ACC112 (cell line): ENCODE data around the gene KRTCAP2.
A peak's percentile ranks its signal among the peaks of the same experiment; 100 is the strongest.

ENCODE experiments used
- H2AFZ ChIP-seq: fragments of 200-600 bp; sonication (generic); one replicate; pipeline ENCODE4 v1.6.0; 2017; ENCODE audit warnings: antibody characterized with exemption, low read length; ENCODE audit not compliant: unreplicated experiment
- H3K27ac ChIP-seq: fragments of 200-600 bp; sonication (generic); 2 replicates; pipeline ENCODE4 v1.5.1; 2014; ENCODE audit warnings: low read depth, mild to moderate bottlenecking, antibody characterized with exemption, low read length, moderate library complexity
- H3K27me3 ChIP-seq: fragments of 200-600 bp; sonication (generic); 2 replicates; pipeline ENCODE4 v1.6.1; 2014; ENCODE audit warnings: mild to moderate bottlenecking, antibody characterized with exemption, low read length, moderate library complexity, mixed read lengths; ENCODE audit not compliant: insufficient read depth
- H3K36me3 ChIP-seq: fragments of 200-600 bp; sonication (generic); 2 replicates; pipeline ENCODE4 v1.6.1; 2016; ENCODE audit warnings: mild to moderate bottlenecking, antibody characterized with exemption, low read length, moderate library complexity, mixed read lengths; ENCODE audit not compliant: insufficient read depth
- H3K4me1 ChIP-seq: fragments of 200-600 bp; sonication (generic); one replicate; pipeline ENCODE4 v1.6.1; 2016; ENCODE audit warnings: low read length, mixed read lengths; ENCODE audit not compliant: insufficient read depth, unreplicated experiment, control insufficient read depth
- H3K4me3 ChIP-seq: fragments of 200-600 bp; sonication (generic); 2 replicates; pipeline ENCODE4 v1.5.1; 2014; ENCODE audit warnings: mild to moderate bottlenecking, low read depth, low read length
- H3K79me2 ChIP-seq: fragments of 200-600 bp; sonication (generic); one replicate; pipeline ENCODE4 v1.6.0; 2016; ENCODE audit warnings: low read length; ENCODE audit not compliant: control insufficient read depth, unreplicated experiment, insufficient read depth

The KRTCAP2 gene

DNA sequence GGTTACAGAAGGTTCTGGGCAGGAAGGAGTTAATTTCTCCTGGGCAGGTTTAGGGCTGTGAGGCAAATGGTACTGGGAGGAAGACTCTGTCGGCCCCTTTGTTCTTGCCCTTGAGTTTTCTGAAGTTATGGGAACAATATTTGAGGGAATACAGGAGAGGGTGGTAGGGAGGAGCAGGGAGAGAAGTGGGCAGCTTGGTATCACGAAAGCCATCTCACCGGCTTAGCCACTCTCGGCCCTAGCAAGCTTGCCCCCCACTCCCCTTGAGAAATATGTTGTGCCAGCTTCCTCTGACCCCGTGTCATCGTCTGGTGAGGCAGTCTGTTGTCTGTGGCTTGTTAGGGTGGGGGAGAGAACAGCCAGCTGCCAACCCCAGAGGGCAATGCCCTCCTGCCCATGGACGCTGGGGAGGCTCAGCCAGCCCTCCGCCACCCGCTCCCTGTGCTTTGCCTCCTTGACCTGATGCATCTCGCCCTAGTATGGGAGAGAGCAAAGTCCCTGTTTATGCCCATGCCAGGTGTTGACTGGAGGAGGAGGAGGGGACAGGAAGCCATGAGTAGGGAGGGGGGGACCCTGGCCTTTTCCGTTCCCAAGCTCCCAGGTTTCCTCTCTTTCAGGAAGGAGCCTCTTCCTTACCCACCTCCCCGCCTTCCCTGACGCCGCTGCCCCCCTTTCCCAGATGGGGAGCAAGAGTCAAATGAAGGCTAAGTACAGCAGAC is 44.2 kb downstream of the KRTCAP2 start:
- Histone ChIP-seq H3K4me3 (peak overlapping the region; percentile 74; the same call in 1 of the 2 replicates), H3K27me3 (peaks cover 47% of the 10 kb centered on the region), H3K36me3 (no peaks in the 10 kb centered on the region), H3K4me1 (peaks cover 13% of the 10 kb centered on the region), H3K27ac (no peak overlapping the region), H3K79me2 (no peaks in the 10 kb centered on the region), H2AFZ (no peak overlapping the region)

DNA sequence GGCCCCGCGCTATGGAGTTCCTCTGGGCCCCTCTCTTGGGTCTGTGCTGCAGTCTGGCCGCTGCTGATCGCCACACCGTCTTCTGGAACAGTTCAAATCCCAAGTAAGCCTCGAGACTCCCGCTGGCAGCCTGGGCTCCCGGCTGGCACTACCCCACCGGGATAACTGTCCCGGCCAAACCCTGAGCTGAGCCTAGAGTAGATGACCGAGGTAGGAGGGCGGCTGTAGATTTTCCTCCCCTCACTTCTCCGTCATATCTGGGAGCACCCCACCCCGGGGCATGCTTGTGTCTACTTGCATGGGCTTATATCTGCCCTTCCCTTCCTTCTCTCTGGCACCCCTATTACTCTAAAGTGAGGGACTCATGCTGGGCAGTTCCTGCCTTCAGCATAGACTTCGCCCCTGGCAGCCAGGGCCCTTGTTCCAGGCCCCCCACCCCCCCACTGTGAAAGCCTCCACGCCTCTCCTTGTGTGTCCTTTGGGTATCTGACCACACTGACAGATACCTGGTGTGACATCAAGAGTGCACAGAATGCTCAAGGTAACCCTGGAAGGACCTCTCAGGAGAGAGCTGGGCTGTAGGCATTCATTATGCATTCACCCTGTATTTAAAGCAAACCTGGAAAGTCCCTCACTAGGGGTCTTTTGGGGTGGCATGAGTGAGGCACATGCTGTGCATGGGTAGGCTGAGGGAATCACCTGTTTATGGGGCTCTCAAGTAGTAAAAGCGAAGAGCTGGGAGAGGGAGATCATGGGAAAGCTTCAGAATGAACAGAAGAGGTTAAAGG is 44.9 kb downstream of the KRTCAP2 start:
- Histone ChIP-seq H3K4me3 (peak overlapping the region; percentile 74), H3K27me3 (peaks cover 47% of the 10 kb centered on the region)

DNA sequence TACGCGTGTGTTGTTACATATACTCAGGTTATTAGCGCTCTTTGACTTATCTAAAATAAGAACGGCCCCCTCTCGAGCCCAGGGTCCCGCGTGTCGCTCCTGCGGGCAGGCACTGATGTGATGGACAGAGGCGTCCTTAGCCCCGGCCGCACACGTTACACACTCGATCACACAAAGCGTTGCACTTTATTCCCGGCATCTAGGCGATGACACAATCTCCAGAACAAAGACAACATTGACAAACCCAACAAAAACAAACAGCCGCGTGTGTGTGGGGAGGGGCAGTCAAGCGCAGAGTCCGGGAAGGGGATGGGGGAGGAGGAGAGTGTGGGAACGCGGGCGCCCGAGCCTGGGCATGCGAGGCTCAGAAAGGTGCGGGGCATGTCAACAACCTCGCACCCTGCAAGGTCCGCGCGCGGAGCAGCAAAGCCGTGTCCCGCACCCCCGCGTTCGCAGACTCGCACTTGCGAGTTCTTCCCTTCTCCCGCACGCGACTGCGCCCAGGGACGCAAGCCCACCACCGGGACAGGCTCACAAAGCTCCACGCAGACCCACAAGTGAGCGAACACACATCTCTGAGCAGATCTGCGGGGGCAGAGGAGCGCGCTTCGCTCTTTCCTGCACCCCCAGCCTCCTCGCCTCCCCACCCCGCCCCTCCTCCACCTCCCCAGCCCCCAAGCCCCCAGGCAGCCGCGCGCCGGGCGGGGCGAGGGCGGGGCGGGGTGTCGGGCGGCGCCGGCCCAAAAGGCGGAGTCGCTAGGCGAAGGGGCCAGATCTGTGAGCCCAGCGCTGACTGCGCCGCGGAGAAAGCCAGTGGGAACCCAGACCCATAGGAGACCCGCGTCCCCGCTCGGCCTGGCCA is 45.8 kb downstream of the KRTCAP2 start, which contains the start of gene EFNA1:
TSS of gene EFNA1 (plus strand) at position 772 of the 862 bp plus-strand sequence. CDS start 102 bp downstream, outside the sequence.
- Histone ChIP-seq H3K27me3 (peaks cover 49% of the 10 kb centered on the region), H2AFZ (peak within 1 kb of the TSS; percentile 9), H3K4me3 (peak within 1 kb of the TSS; percentile 74), H3K36me3 (no peaks in the 10 kb centered on the region), H3K79me2 (no peaks in the 10 kb centered on the region), H3K27ac (no peak within 1 kb of the TSS), H3K4me1 (peaks cover 13% of the 10 kb centered on the region)

More for the DNA sequence above, 44.9 kb downstream of the KRTCAP2 start:
- no peak overlapping the region for H2AFZ ChIP-seq
- H3K4me1 ChIP-seq = peaks cover 13% of the 10 kb centered on the region
- no peaks in the 10 kb centered on the region for H3K36me3 ChIP-seq
- H3K27ac ChIP-seq = no peak overlapping the region
- H3K79me2 ChIP-seq = no peaks in the 10 kb centered on the region

DNA sequence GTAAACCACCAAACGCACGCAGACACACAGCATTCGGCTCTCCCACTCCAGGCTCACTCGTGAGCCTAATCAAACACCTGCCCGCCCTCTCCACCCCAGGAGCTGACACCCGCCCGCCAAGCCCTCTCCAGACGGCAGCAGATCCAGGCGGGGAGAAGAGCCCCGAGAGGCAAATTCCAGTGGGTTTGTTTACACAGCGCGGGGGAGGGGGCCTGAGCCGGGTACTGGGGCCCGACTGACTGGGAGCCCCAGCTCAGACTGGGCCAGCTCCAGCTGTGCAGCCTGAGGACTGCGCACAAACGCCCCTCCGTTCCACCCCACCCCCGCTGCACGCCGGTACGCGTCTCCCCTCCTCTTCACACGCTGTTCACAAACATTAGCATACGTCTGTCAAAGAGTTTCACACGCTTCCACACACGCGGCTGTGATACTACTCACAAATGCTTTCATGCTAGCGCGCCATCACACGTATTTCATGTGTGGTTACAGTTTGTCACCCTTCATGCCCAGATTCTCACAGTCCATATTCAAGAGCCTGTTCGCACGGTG is 46.5 kb downstream of the KRTCAP2 start:
- Histone ChIP-seq H3K79me2 (no peaks in the 10 kb centered on the region), H2AFZ (peak overlapping the region; percentile 9), H3K4me3 (peak overlapping the region; percentile 74), H3K4me1 (peaks cover 13% of the 10 kb centered on the region), H3K27ac (no peak overlapping the region), H3K27me3 (peaks cover 50% of the 10 kb centered on the region), H3K36me3 (no peaks in the 10 kb centered on the region)

DNA sequence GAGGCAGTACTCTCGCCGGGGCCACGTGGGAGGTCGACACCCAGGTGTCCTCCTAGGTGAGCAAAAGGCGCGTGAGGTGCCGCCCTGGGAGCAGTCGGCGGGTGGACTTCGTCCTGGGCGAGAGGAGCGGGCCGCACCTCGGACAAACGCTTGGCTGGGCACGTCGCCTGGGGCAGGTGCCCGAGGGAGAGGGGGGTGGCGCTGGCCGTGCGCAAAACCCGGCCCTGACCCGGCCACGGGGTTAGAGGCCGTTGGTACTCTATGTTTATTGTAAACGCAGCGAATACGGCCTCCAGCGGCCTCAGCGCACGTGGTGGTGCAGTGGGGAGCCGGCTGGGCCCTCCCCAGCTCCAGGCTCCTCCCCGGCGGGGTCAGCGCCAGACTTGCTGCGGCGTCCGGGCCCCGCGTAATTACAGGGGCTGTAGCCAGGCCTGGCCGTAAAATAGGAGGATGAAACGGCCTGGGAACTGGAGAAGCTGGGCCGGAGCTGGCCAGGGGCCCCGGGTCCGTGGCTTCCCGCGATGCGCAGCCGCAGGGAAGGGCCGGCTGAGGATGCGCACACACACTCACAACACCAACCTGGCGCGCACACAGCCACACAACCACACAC is 47.1 kb downstream of the KRTCAP2 start:
- peaks cover 54% of the 10 kb centered on the region for H3K27me3 ChIP-seq
- peaks cover 13% of the 10 kb centered on the region for H3K4me1 ChIP-seq

DNA sequence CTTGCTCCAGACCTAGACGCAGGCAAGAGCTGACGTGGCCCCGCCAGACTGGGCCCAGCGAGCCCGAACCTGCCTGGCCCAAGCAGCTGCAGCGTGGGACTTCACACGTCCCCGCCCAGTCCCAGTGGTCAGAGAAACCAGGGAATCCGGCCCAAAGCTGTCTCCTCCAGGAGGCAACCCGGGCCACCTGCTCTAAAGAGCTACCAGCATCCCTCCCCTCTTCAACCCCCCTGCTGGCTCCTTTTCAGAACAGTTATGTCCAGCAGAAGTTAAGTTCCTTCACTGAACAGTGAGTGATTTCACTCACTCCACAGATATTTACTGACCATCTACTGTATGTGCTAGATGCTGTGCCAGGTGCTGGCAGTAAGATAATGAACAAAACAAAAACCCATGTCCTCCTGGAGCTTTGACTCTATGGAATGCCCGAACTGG is 47.6 kb downstream of the KRTCAP2 start:
- Histone ChIP-seq H3K27me3 (peaks cover 54% of the 10 kb centered on the region), H3K36me3 (no peaks in the 10 kb centered on the region), H3K79me2 (no peaks in the 10 kb centered on the region), H3K4me3 (no peak overlapping the region), H2AFZ (no peak overlapping the region), H3K4me1 (peaks cover 13% of the 10 kb centered on the region), H3K27ac (no peak overlapping the region)

More for the DNA sequence above, 47.1 kb downstream of the KRTCAP2 start:
- Histone ChIP-seq H3K4me3 (peak overlapping the region; percentile 74), H3K36me3 (no peaks in the 10 kb centered on the region), H3K27ac (no peak overlapping the region), H3K79me2 (no peaks in the 10 kb centered on the region), H2AFZ (no peak overlapping the region)

DNA sequence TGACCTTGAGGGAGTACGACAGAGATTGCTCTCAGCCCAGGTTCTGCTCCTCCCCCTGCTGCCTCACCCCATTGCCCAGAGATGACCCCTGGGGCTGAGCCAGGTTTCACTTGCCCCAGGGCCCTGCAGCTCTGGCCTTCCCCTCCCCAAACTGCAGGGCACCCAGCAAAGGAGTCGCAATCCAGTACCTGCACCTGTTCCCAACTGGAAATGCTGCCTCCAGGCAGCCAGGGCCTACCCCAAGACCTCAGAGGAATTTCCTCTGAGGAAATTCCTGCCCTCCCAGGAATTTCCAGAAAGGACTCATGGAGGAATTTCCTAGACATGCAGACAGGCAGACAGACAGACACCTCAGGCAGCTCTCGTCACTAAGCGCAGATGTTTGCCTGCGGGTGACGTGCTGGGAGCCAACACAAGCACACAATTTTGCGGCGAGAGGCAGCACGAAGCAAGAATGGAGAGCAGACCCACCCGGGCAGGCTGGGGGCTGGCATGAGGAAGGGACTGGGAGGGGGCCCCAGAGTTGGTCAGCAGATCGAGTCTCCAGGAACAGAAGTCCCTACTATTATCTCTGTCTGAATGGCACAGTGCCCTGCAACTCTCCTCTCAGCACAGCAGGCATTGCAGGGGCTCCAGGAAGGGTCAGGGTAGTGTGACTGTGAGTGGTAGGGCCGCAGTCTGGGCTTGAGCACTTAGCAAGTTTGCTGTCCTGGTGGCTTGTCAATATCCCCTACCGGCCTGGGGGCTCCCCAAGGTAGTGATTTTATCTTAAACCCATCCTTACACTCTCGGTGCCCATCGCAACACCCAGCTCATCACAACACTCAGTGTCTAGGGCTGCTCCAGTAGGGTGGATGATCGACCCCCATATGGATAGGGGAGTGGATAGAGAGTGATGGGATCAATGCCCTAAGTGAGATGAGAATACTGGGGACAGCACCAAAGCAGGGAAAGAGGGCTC is 48.3 kb downstream of the KRTCAP2 start:
- peaks cover 13% of the 10 kb centered on the region for H3K4me1 ChIP-seq
- H3K27ac ChIP-seq = no peak overlapping the region
- H3K27me3 ChIP-seq = peaks cover 61% of the 10 kb centered on the region
- H2AFZ ChIP-seq = no peak overlapping the region
- no peaks in the 10 kb centered on the region for H3K36me3 ChIP-seq
- no peaks in the 10 kb centered on the region for H3K79me2 ChIP-seq
- H3K4me3 ChIP-seq = no peak overlapping the region

DNA sequence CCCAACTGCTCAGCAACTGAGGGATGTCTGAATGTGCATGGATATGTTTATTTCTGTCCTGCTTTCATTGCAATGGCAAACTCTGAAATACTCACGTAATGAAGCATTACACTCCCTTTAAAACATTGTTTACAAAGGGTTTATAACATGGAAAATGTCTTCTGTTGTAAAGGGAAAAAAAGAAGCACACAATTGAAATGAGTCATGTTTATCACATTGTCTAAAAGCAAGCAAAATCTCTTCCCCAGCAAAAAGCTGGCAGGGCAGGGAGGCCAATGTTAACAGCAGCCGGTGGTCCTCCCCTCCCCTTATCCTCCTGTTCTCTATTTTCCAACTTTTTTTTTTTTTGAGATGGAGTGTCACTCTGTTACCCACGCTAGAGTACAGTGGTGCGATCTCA is 49.3 kb downstream of the KRTCAP2 start:
- peaks cover 13% of the 10 kb centered on the region for H3K4me1 ChIP-seq
- peaks cover 65% of the 10 kb centered on the region for H3K27me3 ChIP-seq
- no peak overlapping the region for H3K27ac ChIP-seq
- no peak overlapping the region for H3K4me3 ChIP-seq
- H3K79me2 ChIP-seq = no peaks in the 10 kb centered on the region
- H3K36me3 ChIP-seq = no peaks in the 10 kb centered on the region
- H2AFZ ChIP-seq = no peak overlapping the region

DNA sequence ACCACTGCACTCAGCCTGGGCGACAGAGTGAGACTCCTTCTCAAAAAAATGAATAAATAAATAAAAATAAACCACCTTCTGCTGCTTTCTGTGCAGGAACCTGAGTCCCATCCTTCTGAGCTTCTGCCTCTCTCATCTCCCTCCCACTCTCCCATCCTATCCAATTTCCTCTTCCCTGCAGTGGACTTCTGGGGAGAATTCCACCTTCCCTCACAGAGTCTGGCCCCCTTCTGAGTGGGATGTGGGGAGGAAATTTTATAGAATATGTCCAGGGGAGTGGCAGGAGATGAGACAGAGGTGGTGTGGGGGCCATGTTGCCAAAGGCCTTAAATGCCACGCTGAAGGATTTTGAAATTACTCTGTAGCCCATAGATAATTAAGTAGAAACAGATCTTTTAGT is 50.8 kb downstream of the KRTCAP2 start:
- Histone ChIP-seq H3K4me1 (peaks cover 6% of the 10 kb centered on the region), H3K4me3 (no peak overlapping the region), H3K79me2 (no peaks in the 10 kb centered on the region), H3K27ac (no peak overlapping the region), H2AFZ (no peak overlapping the region), H3K36me3 (no peaks in the 10 kb centered on the region), H3K27me3 (peaks cover 58% of the 10 kb centered on the region)
